HG03460 (cell line): Measurements from ENCODE around the gene COLEC12.

Experiments used
- ATAC-seq: cut with Tn5 transposase; IDR thresholded peaks from one replicate; pipeline ENCODE4 v1.9.1; 2021; ENCODE audit not compliant: unreplicated experiment

Gene COLEC12

DNA sequence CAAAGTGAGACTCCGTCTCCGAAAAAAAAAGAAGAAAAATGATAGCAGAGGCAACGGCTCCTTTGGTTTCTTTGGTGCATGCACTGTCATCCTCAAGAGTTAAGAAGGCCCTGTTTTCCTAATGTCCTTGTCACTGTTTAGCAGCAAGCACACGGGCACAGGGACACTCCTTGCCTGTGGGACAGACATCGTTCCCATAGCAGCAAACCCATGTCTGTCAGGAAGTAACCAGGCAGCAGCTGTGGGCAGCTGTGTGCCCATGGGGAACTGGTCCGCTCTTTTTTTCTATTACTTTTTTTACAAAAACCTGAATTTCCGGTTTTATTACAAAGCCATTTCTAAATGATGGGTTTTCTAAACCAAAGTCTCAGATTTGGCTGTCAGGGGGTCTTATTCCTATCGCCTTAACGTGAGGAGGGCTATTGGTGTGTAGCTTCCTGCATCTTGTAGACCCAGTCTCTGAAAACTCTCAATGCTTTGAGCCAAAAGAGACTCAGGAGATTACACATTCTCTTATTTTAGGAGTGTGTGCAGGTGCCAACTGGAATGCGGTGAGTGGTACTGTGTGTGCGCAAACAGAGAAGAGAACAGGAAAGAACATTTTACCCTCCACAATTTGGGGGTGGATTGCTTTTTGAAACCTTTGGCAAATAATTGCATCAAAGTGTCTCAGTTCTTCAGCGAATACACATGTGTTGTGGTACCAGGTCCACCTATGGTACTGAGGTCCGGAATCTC, 109.6 kb downstream of the COLEC12 start:
- ATAC-seq: no peak

DNA sequence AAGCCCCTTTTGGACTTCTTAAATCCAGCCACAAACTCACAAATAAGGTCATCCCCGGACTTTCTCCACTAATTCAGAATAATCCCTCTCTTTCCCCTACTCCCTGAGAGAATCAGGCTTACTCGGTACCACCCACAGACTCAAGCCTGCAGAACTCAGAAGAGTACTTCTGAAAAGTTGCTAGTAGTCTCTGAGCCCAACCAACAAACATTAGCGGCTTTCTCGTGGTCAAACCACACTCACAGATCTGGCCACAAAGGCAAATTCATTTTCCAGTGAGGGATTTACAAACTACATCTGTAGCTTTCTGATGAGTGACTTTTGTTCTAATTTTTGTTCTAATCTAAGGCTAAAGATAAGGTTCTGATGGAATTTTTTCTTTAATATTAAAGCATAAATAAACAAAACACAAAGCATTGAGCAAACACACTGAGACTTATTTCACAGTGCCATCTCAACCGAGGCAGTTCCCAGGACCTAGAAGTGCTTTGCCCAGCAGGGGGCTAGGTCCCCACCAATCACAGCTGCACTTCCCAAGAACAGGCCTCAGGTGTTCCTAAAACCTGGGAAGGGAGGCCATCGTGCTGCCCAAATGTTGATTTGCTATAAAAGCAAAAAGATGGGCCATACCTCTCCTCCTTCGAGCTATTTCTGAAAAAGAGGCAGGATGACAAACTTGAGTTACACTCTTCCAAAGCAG, 110.7 kb downstream of the COLEC12 start:
- no peak for ATAC-seq

DNA sequence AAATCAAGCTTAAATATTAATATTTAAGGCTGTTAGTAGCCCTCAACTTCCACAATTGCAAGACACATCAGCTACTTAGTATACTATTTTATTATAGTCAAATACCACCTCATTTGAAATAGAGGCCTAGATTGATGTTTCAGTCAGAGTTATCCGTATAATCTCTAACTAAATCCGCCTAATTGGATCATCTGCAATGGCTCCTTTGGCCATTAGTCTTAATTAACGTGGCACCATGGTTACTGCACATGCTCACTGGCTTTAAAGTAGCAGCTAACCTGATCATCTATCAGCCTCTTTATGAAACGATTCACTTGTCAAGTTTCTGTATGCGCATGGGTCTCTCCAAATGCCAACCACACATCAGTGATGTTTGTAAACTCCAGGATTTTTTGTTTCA, 112.3 kb downstream of the COLEC12 start:
- ATAC-seq: no peak

DNA sequence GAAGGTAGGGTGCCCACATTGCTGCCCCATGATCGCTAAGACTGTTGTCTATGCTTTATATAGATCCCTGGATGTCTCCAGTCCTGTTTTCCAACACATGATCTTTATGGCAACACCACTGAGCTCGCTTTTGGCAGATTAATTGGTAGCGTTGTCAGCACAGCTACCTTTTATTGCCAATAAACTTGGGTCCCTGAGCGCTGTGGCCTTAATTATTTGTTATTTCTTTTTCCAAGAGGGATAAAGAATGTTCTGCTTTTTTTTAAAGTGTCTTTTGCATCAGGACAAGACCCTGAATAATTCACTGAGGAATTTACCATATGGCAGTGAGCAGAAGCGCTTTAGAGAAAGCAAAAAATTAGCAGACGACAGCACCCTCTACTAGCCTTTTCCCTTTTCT, 113.5 kb downstream of the COLEC12 start:
- no peak for ATAC-seq

DNA sequence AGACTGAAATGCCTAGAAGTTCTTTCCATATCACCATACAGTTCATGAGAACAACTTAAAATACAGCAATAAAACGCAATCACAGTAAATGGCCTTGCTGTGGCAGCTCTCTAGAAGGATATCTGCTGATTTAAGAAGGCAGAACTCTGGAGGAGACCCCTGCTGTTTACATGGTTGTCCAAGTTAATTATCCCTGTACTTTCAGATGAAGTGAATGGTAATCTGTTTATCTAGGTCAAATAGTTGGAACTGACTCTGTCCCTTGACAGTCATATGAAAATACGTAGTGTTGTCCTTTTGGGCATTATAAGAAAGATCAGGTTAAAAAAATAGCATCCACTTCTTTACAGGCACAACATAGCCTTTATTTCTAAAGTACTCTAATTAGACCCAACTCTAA, 115.6 kb downstream of the COLEC12 start:
- ATAC-seq: no peak

DNA sequence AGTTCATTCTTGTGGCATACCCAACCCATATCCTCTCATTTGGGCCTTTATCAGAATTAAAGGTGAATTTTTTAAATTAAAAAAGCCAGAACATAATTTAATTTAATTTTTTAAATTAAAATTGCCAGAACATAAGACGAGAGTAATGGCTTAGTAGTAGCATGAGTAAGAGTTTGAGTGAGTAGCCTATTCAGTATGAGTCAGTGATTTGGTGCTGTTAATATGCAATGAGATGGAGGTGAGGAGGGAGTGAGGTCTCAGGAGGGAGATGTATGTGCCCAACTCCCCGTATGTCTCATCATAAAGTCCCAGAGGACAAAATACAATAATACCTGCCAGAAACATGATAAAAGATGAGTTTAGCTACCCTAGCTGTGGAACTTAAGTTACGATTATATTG, 117.4 kb downstream of the COLEC12 start:
- no peak for ATAC-seq

DNA sequence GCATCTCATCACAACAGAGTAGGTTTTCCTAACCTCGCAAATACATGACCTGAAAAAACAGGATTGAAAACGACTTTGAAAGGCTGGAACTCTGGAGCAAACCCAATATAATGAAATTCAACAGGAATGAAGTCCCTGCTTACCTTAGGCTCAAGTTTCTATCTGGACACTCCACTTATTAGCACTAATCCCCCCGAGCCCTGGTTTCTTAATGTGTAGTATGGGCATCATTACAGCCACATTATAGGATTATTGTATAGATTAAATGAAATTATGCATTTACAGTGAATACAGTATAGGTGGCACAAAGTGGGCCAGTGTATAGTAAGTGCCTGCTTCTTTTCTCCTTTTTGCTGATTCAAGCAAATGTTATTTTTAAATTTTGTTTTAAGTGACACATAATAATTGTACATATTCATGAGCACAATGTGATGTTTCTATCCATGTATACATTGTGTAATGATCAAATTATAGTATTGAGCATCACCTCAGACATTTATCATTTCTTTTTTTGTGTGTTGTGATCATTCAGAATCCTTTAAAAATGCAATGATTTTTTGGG, 118.0 kb downstream of the COLEC12 start:
- no peak for ATAC-seq

DNA sequence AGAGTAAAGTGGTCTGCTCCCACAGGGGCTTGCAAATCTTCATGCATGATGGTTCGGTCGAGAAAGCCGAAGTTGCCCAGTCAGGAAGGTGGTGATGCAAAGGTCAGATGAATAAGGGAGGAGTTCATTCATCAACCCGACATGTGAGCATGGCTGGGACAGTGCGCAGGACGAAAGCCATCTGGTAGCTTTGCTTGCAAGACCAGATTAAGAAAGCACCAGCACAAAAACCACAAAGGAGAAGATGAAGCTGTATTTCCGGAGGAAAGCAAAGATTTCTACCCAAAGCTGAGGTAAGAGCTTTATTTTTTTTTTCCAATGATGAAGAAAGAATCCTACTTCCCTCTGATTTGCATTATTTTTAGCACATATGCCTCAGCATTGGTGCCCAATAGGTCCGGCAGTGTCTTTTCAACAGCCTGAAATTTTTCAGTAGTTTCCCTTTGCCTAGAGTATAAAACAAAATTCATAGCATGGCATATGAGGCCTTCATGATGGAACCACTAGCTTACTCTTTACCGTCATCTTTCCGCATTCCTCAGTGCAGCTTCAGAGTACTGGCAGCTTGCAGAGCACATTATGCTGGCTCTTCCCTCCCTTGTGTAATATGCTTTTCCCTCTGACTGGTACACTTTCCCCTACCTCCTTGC, 120.7 kb downstream of the COLEC12 start:
- ATAC-seq: no peak

DNA sequence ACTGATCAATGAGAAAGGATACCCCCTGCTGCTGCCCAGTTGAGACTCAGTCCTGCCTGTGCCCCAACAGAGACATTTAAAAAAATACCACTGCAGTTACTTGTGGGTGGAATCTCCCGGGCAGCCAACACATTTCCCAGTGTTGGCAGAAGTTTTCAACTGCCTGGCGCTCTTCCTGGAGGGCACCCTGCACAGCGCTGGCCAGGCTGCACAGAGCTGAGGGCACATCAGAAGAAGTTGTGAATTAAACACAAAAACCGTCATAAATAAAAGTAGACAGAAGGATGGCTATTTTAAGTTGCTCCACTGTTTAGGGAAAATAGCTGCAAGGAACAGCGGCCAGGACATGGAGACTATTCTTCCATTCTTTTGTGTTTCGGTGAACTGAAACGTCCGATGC, 122.4 kb downstream of the COLEC12 start:
- no peak for ATAC-seq

DNA sequence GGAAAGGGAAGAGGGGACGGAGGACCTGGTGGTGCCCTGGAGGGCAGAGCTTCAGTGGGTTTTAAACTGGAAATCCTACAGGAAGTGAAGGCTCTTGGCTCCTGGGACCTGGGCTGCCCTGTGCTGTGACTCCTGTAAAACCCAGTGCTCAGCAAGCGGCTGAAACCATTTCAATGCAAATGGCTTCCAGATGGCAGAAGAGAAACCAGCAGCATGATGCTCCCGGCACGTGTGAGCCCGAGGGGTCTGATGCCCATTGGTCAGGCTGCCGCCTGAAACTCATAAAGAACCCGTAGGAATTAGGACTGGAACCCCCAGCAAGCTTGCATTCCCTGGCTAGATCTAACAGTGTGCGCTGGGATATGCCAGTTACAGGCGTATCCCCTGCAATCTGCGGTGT, 123.4 kb downstream of the COLEC12 start:
- no peak for ATAC-seq

DNA sequence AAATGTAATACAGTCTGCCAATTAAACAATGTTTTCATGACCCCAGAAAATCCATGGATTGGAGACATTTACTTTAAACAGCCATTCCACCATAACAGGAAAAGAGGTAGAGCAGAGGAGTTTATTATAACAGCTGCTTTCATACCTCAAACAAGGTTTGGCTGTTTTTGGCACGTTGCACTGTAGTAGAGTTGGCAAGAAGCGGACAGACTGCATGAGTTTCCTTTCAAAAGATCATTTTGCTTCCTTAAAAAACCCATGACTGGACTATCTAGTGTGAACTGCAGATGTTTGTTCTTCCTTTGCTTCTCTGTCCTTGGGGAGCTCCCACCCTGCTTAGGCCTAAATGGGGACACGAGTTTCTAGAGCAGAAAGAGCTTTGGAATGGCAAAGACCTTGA, 124.2 kb downstream of the COLEC12 start:
- no peak for ATAC-seq

DNA sequence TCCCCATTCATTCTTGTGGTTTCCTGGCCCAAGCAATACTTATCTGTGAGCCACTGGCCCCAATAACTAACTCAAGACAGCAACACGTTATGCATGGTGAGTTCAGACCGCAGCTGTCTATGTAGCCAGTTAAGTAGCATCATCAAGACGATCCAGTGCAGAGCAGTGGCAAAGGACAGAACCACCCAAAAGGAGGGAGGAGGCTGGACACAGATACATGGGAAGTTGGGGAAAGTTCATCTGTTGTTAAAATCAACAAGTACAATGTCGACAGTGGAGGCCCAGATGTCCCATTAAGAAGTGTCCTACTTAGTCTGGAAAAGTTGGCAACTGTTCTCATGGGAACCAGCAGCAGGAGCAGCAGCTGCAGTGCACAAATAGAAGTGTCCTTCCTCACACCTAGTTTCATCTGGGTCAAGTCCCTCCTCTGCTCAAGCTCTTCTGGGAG, 125.8 kb downstream of the COLEC12 start:
- peak; percentile 70 for ATAC-seq

DNA sequence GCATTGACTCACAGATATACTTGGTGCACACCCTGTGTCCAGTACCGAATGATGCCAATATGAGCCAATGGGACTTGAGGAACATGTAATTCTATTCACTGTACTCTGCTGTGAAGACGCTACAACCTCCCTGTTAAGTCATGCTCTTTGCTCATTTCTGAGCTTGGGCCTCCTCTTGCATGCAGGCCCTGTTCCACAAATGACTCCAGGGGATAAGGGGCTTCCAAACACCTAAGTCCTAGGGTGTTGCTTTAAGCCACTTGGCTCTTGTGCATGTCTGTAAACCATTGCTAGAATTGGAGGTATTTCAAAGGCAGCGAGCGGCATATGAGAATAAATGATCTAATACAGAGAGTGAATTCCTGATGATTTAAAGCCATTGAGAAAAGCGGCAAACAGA, 126.7 kb downstream of the COLEC12 start:
- no peak for ATAC-seq

DNA sequence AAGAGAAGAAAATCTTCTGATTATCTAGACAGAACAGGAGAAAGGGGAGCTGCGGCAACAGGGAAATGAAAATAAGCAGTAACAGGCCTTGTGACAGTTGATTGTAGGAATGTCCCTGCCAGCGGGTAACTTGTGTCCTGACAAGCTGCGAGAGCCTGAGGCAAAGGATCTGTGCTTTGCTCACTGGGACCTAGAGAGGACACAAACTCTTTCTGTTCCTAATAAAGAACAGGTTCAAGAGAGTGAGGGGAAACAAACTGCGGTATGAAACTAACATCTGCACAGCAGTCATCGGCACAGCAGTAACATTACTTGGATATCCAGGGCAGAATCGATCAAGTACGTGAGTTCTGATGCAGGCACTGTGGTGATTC, 128.9 kb downstream of the COLEC12 start:
- no peak for ATAC-seq

DNA sequence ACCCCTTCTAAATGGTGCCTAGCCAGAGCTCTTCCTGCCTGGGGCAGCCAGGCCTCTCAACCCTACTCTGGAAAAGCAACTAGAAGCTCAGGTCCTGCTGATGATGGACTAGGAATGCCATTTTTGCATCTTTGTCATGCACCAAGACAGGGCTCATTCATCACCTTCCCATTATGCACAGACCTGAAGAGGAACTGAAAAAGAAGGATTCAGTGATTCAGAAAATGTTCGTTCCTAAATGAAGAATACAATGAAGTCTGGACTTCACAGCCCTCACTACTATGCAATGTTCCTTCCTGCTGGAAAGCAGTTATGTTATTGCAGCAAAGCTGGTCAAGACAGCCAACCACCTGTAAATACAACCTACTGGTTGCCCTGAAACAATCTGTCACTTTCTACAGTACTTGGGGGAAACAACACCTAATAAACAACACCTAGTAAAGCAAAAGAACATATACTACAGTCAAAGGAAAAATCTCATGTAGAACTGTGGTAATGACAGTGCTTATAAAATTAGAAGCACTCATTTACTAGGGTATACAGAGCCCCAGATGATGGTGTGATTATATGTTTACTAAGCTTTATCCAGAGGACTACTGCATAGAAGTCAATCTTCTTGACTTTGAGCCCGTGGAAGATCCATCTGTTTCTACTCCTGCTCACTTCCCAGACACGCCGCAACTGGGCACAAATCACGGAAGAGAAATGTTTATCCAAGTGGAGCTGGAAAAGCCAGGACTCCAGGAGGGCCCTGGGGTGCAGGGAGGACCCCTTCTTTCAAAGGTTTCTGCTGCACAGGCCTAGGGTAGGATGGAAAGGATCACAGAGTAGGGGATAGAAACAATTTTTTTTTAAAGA, 129.5 kb downstream of the COLEC12 start:
- ATAC-seq: no peak

DNA sequence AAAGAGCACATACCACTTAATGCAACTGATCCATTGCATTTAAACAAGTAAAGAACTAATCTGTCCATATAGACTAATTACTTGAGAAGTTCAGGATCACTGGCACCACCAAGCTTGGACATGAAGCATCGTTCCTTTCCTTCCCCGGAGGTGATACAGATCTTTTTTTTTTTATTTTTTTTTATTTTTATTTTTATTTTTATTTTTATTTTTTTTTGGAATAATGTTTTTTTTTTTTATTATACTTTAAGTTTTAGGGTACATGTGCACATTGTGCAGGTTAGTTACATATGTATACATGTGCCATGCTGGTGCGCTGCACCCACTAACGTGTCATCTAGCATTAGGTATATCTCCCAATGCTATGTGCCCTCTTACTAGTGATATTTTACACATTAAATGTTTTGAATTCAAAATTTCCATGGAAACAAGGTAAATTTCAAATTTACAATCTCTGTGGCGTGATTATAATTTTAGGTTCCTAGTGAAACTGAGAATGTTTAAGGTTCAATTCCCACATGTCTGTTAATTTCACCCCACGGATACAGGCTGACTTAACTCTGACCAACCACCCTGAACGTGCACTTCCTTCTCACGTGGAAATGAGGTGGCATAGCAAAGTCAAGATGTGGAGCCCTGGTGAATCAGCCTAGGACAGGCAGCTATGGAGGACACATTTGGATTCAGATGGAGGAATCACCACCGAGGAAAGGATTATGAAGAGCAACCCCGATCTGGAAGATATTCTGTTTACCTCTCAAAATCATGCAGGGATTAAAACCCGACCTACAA, 131.1 kb downstream of the COLEC12 start:
- no peak for ATAC-seq

DNA sequence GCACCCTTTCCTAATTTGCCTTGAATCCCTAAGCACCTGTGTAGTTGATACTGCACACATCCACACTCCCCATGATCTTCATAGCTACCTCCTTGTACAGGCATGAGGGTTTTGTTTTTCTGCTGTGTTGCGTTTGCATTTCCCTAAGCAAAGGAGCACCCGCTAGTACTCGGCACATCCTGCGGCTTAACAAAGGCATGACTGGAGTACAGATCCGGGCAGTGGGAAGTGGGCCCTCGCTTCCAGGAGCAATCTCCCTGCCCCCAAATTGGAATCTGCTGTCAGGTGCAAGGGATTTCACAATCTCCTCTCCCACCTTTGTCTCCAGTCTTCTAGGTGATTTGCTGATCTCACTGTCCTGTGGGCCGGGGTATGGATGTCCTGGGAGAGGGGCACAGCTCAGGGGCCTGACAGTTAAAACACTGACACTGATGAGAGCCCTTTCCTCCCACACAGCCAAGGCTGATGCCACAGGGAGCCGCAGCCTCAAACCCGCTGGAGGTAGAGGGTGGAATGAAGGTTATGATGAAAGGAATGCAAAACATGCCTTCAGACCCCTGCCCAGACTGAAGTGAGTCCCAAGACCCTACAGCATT, 133.9 kb downstream of the COLEC12 start:
- no peak for ATAC-seq

DNA sequence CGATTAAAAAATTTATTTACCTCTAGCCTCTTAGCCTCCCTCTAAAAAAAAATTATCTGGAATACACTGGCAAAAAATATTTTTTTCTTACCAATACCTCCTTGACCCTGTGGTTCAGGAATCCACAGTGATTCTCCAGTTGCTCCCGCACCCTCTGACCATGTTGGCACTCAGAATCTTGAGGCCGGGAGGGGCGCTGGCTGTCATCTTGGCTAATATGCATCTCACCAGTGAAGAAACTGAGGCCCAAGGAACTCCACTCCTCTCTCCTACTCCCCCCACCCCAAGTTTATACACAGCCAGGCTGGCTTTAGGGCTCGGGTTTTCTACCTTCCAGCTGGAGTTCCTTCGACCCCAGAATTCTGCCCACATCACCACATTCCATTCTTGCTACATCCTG, 134.8 kb downstream of the COLEC12 start:
- no peak for ATAC-seq

DNA sequence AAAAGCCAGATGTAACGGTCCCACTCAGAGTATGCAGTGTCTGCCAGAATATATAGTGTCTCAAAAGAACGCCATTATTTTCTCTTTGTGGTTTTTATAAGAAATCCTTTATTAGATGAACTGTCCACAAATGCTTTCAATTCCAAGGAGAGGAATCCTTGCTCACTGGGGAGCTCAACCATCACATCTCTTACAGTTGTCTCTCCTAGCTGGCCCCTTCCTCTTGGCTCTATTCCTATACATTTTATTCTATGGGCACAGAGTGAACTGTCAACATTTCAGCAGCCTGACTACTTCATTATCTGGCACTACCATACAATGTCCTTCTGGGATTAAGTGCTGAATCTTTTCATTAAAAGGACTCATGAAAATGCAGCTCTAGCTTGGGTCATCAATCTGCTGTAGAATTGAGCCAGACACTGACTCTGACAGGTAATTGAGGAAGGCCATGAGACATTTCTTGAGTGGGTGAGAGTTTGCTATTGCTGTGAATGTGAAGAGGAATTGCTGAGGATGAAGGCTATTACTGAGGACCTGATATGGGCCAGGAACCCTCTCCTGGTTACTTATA, 136.2 kb downstream of the COLEC12 start:
- no peak for ATAC-seq
